ENCODE measurements around the gene CCDC40.

The CCDC40 gene

DNA sequence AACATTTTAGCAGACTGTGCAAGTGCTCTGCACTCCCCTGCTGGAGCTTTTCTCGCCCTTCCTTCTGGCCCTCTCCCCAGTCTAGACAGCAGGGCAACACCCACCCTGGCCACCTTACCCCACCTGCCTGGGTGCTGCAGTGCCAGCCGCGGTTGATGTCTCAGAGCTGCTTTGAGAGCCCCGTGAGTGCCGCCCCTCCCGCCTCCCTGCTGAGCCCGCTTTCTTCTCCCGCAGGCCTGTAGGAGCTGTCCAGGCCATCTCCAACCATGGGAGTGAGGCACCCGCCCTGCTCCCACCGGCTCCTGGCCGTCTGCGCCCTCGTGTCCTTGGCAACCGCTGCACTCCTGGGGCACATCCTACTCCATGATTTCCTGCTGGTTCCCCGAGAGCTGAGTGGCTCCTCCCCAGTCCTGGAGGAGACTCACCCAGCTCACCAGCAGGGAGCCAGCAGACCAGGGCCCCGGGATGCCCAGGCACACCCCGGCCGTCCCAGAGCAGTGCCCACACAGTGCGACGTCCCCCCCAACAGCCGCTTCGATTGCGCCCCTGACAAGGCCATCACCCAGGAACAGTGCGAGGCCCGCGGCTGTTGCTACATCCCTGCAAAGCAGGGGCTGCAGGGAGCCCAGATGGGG, 68.0 kb downstream of the CCDC40 start:
- no peak for DNase-seq

DNA sequence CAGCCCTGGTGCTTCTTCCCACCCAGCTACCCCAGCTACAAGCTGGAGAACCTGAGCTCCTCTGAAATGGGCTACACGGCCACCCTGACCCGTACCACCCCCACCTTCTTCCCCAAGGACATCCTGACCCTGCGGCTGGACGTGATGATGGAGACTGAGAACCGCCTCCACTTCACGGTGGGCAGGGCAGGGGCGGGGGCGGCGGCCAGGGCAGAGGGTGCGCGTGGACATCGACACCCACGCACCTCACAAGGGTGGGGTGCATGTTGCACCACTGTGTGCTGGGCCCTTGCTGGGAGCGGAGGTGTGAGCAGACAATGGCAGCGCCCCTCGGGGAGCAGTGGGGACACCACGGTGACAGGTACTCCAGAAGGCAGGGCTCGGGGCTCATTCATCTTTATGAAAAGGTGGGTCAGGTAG, 68.5 kb downstream of the CCDC40 start:
- DNase-seq: no peak

DNA sequence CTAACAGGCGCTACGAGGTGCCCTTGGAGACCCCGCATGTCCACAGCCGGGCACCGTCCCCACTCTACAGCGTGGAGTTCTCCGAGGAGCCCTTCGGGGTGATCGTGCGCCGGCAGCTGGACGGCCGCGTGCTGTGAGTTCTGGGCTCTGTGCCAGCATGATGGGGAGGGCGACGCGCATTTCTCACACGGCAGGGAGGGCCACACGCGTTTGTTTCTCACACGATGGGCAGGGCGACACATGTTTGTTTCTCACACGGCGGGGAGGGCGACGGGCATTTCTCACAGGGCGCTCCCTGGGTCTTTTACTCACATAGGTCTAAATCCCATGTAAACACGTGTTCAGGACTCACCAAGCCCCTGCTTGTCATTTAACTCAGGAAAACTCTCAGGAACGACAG, 69.3 kb downstream of the CCDC40 start:
- DNase-seq: no peak

DNA sequence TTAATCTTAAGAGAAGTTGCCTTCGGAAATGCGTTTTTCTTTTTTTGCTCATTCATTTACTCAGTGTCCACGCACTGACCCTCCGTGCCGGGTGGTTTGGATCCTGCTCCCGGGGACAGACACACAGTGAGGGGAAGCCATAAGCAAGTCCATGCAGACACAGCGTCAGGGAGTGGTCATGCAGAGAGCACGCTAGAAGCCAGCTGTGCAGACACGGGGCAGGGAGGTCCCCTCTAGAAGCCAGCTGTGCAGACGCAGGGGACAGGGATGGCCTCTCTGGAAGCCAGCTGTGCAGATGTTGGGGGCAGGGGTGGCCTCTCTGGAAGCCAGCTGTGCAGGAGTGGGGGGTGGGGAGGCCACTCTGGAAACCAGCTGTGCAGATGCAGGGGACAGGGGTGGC, 69.7 kb downstream of the CCDC40 start:
- no peak for DNase-seq

DNA sequence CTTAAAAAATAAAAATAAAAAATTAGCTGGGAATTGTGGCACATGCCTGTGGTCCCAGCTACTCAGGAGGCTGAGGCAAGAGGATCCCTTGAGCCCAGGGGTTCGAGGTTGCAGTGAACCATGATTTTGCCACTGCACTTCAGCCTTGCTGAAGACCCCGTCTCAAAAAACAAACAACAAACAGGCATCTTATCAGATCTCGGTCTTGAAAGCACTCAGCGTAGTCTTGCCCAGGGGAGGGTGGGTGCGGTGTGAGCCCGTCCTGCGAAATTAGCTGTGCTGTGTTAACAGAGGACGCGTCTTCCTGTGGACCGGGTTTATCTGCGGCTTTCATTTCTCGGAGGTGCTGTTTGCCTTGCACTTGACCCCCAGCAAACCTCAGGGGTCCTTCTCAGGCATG, 70.3 kb downstream of the CCDC40 start:
- DNase-seq: no peak

DNA sequence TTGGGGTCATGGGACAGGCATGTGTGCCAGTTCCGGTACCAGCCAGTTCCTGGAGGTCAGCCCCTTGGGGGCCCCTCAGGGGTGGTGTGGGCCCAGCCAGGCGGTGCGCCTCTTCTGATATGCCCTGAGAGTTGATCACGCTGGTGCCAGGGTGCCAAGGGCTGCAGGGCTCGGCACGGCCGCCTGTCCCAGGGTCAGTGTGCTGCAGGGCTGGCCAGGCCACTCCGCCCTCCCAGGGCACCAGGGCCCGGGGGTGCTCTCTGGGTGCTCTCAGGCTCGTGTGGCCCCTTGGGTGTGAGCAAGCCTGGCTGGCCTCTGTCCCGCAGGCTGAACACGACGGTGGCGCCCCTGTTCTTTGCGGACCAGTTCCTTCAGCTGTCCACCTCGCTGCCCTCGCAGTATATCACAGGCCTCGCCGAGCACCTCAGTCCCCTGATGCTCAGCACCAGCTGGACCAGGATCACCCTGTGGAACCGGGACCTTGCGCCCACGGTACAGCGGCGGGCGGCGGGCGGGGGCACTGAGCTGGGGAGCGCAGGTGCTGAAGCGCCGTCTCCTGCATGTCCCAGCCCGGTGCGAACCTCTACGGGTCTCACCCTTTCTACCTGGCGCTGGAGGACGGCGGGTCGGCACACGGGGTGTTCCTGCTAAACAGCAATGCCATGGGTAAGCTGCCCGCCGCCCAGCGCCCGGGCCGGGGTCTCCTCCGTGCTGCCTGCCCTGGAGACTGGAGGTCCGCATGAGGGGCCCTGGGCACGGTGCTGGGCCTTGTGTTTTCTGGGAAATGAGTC, 71.0 kb downstream of the CCDC40 start:
- no peak for DNase-seq

DNA sequence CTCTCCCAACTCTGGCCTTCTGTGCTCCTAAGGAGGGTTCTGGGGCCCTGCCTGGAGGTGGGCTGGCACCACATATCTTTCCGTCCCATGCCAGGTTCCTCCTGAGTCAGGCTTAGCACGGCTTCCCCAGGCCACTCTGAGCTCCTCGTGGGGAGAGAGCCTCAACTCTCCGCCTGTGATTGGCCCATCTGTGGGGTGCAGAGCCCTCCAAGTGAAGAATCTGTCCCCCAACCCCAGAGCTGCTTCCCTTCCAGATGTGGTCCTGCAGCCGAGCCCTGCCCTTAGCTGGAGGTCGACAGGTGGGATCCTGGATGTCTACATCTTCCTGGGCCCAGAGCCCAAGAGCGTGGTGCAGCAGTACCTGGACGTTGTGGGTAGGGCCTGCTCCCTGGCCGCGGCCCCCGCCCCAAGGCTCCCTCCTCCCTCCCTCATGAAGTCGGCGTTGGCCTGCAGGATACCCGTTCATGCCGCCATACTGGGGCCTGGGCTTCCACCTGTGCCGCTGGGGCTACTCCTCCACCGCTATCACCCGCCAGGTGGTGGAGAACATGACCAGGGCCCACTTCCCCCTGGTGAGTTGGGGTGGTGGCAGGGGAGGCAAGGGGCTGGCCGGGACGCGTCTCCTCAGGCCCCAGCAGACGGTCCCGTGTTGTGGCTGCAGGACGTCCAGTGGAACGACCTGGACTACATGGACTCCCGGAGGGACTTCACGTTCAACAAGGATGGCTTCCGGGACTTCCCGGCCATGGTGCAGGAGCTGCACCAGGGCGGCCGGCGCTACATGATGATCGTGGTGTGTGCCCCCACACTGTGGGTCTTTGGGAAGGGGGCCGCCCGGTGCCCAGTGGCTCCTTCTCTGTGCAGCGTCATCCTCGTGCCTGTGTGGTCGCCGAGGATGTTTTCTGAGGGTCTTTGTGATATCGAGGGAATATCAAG, 71.9 kb downstream of the CCDC40 start:
- no peak for DNase-seq

DNA sequence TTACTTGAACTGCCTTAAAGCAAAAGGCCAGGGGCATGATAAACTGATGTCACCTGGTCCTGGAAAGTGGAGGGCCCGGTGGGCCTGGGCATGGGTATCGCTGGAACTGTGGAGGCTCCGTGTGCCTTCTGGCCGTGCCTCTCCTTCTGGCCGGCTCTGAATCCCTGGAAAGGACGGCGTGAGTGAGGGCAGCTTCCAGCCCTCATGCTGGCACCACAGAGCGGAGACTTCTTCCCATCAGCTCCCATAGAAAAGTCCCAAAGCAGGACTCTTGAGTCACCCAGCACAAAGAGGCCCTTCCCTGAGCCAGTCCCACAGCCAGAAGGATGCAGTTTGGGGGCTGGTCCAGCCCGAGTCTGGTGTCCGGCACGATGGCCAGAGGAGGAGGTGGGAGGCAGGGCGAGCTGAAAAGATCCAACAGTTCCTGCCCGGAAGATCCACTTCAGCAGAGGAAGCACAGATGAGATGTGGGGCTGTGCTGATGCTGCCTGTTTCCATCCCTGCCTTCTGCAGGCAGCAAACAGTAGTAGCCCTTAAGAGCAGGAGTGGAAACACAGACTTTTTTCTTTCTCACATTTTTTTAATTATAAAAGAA, 72.7 kb downstream of the CCDC40 start:
- DNase-seq: no peak

DNA sequence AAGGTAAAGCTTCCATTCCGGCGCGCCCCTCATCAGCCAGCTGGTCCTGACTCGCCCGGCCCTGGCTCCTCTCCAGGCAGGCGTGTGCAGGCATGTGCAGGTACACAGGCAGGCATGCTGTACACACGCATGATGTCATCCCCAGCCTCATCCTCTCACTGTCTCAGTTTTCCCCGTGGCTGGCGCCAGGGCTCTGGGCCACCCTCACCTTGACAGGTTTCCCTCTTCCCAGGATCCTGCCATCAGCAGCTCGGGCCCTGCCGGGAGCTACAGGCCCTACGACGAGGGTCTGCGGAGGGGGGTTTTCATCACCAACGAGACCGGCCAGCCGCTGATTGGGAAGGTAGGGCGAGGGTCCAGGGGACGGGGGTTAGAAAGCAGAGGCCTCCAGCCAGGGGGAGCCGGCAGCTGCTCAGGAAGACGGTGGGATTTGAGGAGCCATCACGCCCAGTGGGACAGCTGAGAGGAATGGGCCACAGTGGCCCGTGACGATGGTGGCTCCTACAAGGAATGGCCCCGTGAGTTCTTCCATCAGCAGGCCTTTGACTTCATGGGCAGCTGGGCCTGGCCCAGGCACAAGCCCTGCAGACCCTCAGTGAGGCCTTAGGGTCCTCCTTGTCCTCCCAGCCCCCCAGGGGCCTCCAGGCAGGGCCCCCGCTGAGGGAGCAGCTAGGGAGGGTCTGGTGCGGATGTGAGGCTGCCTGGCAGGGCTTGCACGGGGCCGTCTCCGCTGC, 73.4 kb downstream of the CCDC40 start:
- no peak for DNase-seq

DNA sequence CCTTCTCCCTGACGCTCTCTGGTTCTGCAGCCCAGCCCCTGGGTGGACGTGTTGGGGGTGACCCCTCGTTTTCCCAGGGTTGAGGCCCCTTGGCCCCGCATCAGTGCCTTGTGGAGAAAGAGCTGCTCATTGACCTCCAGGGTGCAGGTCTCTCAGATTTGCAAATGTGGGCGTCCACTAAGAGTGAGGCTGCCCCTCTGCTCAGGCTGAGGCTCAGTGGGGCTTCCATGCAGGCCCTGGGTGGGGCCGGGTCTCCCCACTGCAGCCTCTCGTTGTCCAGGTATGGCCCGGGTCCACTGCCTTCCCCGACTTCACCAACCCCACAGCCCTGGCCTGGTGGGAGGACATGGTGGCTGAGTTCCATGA, 74.0 kb downstream of the CCDC40 start:
- no peak for DNase-seq

DNA sequence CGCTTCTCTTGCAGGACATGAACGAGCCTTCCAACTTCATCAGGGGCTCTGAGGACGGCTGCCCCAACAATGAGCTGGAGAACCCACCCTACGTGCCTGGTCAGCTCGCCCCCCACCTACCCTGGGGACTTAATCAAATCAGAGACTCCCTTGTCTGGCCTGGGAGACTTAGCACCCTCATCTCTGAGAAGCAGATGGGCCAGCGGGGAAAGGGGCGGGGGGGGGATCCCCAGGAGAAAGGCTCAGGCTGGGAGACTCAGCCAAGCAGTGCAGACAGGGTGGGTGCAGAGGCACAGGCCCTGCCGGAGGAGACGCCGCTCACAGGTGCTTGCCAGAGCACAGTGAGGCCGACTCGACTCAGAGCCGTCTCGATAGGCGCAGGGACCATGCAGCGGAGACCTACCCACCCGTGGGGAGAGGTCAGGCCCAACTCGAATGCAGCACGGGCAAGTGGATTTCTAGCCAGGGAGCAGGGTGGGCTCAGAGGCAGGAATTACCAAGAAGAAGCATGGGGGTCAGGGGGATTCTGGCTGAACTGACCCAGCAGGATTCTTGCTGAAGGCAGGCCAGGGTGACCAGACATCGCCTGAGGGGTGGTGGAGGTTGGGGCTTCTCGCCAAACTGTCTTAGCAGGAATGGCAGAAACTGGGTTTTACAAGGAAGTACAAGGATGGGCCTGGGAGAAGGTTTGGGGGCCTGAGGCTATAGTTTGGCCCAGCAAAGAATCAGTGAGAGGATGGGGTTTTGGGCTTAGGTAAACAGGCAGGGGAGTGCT, 74.7 kb downstream of the CCDC40 start:
- no peak for DNase-seq

DNA sequence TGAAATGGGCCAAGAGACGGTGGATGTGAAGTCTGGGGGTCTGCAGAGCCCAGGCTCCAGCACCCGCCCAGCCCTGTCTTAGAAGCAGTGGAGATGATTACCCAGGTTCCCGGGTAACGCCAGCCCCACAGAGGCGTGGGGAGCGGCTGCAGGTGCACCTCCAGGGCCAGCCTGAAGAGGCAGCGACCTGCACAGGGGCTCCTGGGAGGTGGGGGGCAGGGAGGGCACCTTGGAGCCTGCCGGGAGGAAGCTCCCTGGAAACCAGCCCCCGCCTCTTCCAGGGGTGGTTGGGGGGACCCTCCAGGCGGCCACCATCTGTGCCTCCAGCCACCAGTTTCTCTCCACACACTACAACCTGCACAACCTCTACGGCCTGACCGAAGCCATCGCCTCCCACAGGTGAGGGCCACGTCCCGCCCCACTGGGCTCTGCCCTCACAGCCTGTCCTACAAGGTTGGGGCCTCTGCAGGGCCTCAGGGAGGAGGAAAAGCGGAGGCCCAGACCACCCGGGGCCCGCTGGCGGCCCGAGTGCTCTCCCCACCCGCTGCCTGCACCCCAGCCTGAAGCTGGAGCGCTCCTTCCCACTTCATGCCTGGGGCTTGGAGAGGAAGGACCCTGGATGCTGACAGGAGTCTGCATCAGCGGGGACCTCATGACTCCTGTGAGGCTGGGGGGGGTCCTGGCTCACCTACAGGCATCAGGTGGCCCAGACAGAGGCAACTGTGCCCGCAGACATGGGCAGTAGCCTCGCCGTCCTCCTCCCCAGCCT, 75.4 kb downstream of the CCDC40 start:
- no peak for DNase-seq

DNA sequence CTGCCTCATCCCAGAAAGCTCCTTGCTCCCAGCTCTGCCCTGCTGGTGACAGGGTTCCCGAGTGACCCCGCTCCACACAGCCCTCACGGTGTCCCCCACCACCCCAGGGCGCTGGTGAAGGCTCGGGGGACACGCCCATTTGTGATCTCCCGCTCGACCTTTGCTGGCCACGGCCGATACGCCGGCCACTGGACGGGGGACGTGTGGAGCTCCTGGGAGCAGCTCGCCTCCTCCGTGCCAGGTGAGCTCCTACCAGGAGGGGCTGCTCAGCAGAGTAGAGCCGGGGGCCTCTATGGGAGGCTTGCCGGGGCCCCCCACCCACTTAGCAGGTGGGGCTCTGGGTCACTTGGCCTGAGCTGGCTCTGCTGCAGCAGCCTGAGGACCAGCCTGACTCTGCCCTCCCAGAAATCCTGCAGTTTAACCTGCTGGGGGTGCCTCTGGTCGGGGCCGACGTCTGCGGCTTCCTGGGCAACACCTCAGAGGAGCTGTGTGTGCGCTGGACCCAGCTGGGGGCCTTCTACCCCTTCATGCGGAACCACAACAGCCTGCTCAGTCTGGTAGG, 76.1 kb downstream of the CCDC40 start:
- no peak for DNase-seq

DNA sequence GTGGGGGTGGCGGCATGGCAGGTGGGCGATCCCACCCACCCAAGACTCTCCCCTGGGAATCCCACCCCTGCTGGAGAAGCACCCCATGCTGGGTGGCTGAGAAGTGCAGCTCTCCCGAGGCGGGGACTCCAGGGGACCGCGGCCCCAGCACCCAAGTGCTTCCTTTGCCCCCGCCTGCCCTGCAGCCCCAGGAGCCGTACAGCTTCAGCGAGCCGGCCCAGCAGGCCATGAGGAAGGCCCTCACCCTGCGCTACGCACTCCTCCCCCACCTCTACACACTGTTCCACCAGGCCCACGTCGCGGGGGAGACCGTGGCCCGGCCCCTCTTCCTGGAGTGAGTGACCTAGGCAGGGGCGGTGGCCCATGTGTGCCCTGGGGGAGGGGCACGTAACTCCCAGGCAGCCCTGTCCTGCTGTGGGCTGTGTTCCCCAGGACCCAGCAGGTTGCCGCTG, 76.6 kb downstream of the CCDC40 start:
- no peak for DNase-seq

DNA sequence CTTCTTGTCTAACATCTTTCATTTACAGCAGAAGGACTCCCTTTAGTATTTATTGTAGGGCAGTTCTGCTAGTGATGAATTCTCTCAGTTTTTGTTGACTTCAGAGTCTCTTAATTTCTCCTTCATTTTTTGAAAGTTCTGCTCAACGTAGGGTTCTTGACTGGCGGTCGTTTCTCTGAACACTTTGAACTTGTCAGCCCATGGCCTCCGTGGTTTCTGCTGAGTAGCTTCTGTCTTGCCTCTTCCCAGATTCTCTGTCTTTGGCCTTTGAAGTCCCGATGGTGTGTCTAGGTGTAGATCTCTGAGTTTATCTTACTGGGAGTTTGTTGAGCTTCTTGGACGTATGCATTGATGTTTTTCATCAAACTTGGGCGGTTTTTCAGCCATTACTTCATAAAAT, 78.3 kb downstream of the CCDC40 start:
- no peak for DNase-seq

DNA sequence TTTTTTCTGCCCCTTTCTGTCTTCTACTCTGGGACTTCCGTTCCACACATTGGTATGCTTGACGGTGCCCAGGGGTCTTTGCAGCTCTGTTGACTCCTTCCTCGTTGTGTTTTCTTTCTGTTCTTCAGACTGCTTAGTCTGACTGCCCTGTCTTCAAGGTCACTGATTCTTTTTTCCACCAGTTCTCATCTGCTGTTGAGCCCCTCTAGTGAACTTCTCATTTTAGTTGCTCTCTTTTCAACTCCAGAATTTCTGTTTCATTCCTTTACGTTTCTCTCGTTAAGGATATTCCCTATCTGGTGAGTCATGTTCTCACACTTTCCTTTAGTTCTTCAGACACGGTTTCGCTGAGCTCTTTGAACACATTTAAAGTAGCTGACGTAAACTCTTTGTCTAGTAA, 78.7 kb downstream of the CCDC40 start:
- DNase-seq: no peak

DNA sequence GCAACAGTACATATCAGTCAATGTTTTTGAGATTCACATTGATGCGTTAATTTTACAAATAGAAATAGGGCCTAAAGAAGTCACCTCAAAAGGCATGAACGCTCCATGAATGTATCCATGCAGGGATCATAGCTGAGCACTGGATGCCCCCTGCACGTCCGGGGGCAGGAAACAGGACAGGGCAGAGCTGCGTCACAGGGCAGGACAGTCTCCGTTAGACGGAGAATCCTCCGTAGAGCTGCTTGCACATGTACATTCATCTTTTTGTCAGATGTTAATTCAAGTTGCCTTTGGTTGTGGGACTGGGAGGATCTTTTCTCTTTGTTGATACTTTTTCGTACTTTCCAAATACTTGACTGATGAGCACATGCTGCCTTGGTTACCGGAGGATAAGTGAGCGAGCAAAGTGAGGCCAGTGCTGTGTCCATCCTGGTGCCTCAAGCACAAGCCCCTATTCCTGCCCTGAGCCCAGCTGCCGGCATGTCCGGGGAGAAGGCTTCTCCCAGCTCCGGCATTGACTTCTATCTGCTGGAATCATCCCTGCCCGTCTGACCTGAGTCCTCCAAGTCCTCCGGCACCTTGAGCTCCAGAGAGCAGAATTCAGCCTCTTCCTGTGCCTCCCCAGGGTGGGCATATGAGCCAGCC, 80.0 kb downstream of the CCDC40 start:
- DNase-seq: no peak

DNA sequence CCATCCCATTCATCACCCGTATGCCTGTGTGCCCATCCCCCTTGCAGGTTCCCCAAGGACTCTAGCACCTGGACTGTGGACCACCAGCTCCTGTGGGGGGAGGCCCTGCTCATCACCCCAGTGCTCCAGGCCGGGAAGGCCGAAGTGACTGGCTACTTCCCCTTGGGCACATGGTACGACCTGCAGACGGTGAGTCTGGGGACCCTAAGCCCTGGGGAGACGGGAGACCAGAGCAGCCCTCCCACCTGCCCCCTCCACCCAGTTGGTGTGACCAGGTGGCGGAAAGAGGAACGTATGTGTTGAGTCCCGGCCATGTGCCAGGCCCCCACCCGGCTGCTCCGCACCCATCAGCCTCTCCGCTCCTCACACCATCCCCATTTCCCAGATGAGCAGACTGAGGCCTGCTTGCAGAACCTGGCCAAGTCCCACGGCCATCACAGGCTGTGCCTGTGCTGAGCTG, 80.5 kb downstream of the CCDC40 start:
- DNase-seq: no peak

DNA sequence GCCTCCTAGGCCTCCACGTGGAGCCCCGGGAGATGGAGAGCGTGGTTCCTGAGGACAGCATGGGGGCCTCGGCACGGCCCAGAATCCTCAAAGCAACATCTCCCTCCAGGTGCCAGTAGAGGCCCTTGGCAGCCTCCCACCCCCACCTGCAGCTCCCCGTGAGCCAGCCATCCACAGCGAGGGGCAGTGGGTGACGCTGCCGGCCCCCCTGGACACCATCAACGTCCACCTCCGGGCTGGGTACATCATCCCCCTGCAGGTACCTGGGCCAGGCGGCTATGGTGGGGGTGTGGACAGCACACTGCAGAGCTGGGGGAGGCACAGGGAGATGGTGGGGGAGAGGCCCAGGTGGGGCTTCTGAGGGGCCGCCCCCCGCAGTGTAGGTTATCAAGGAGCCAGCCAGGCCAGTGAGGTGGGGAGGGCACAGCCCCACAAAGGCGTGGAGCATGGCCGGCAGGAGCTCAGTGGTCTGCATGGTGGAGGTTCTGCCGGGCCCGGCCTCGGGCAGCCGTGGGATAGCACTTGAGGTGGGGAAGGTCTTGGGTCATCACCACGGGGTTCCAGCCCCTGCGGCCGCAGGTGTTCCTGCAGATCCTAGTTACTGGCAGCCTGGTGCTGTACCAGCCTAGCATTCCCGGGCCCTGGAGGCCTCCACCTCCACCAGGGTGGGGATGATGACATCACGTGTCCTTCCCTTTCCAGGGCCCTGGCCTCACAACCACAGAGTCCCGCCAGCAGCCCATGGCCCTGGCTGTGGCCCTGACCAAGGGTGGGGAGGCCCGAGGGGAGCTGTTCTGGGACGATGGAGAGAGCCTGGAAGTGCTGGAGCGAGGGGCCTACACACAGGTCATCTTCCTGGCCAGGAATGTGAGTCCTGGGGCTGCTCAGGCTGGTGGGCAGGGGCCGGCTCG, 81.3 kb downstream of the CCDC40 start:
- DNase-seq: no peak
